Measurements from ENCODE around the gene NKTR. TPM values are rescaled to one million over a fixed set of nuclear protein-coding genes. Genes with fewer than 3 reads are reported as not detected.

NKTR gene
- total and polyA plus RNA-seq, 2 experiments from 2014 or later = 81.3 to 117 TPM

DNA sequence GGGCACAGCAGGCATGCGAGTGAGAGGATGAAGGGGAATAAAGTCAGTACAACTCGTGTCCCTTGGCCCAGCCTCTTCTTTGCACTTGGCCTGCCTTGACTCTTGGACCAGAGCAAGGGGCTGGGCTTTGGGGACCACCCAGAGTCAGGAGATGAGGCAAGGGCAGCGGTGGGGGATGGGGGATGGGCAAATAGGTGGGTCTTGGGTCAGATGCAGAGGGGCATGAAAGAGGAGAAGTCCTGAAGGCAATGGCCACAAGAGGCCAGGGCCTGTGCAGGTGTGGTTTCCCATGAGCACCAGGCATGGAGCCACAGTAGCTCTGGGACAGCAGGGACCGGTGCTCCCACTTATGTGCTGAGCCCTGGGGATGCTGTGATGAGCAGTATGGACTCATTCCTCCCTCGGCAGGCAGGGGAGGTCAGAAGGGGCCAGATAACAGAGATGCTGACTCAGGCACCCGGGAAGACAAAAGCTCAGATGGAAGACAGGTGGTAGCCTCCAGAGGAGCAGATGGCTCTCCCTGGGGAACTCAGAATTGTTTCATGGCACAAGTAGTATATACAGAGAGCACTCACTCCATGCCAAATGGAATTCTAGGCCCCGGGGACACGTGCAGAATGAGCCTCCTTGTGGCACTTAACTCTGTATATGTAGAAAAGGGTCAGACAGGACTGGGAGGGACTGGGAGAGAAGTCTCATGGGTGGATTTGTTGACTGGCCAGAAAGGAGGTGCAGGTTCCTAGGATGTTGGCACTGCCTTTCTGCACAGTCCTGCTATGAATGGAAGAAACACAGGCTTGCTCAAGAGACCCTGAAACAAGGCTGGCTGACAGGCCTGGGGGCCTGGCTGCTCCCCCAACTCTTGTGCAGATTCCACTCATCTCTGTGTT lies 67.3 kb downstream of the NKTR start:
- Mint-ChIP-seq H3K36me3 (ENCODE audit: low read depth) (no peaks in the 10 kb centered on the region), H3K27me3 (ENCODE audit: insufficient read depth, low read depth, poor library complexity) (no peaks in the 10 kb centered on the region), H3K9me3 (0 out of 3 replicates have a peak, but pooled peaks cover 6% of the 10 kb centered on the region), H3K27ac (peak overlapping the region; percentile 53; the same call in 1 of the 2 replicates), H3K4me1 (peaks cover 9% of the 10 kb centered on the region; the same call in 2 of the 3 replicates), H3K4me3 (no peak overlapping the region)
- H2AFZ ChIP-seq = no peak overlapping the region
- no peaks in the 10 kb centered on the region for H3F3A ChIP-seq (replicated peaks; ENCODE audit: low read depth)
- no peaks in the 10 kb centered on the region for H3K4me1 ChIP-seq (ENCODE audit: insufficient read depth)
- no peaks in the 10 kb centered on the region for H4K20me1 ChIP-seq (replicated peaks; ENCODE audit: insufficient read depth)
- no peaks in the 10 kb centered on the region for H3K79me2 ChIP-seq (replicated peaks; ENCODE audit: insufficient read depth)
- H3K9me2 ChIP-seq (ENCODE audit: insufficient read depth) = 0 out of 2 replicates have a peak, but pooled peaks cover 8% of the 10 kb centered on the region
- no peaks in the 10 kb centered on the region for H3K27me3 ChIP-seq (ENCODE audit: insufficient read depth)
- no peak overlapping the region for H3K4me3 ChIP-seq
- H3K36me3 ChIP-seq (ENCODE audit: insufficient read depth) = no peaks in the 10 kb centered on the region
- H3K27ac ChIP-seq (ENCODE audit: low read depth) = no peak overlapping the region
- no peak overlapping the region for H3K4me2 ChIP-seq
- TF ChIP-seq POLR2AphosphoS5 (IDR thresholded peaks at IDR 0.05; ENCODE audit: low read depth) = no peak
- TF ChIP-seq ZNF114 (CRISPR knock-in tag; IDR thresholded peaks at IDR 0.05) = no peak
- ATAC-seq = no peak
- no peak for DNase-seq (ENCODE audit: low spot score)

DNA sequence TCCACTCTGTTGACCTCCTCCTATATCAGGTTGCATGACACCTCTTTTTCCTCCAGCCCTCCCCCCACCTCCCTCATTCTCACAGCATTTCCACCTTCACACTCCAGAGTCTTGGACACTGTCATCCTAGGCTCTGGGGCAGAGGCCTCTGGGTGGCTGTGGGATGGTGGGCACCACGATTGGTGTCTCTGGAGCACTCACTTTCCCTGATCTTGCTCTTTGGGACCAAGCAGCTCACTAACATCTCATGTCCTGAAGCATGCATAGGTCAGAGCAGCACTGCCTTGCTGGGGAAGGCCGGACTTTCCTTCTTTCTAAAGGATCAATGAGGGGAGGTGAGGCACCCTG lies 67.9 kb downstream of the NKTR start:
- no peaks in the 10 kb centered on the region for H3K36me3 ChIP-seq (ENCODE audit: insufficient read depth)
- 0 out of 2 replicates have a peak, but pooled peaks cover 9% of the 10 kb centered on the region for H3K9me2 ChIP-seq (ENCODE audit: insufficient read depth)
- no peak overlapping the region for H3K27ac ChIP-seq (ENCODE audit: low read depth)
- H3K27me3 ChIP-seq (ENCODE audit: insufficient read depth) = no peaks in the 10 kb centered on the region
- ATAC-seq = no peak
- no peak overlapping the region for H3K4me3 ChIP-seq
- no peaks in the 10 kb centered on the region for H4K20me1 ChIP-seq (replicated peaks; ENCODE audit: insufficient read depth)
- Mint-ChIP-seq H3K4me1 (peaks cover 9% of the 10 kb centered on the region; the same call in 2 of the 3 replicates), H3K27ac (no peak overlapping the region), H3K9me3 (0 out of 3 replicates have a peak, but pooled peaks cover 6% of the 10 kb centered on the region), H3K4me3 (no peak overlapping the region), H3K27me3 (ENCODE audit: insufficient read depth, low read depth, poor library complexity) (no peaks in the 10 kb centered on the region), H3K36me3 (ENCODE audit: low read depth) (no peaks in the 10 kb centered on the region)
- no peak overlapping the region for H2AFZ ChIP-seq
- no peak overlapping the region for H3K4me2 ChIP-seq
- no peaks in the 10 kb centered on the region for H3K79me2 ChIP-seq (replicated peaks; ENCODE audit: insufficient read depth)
- H3F3A ChIP-seq (replicated peaks; ENCODE audit: low read depth) = no peaks in the 10 kb centered on the region
- DNase-seq (ENCODE audit: low spot score) = no peak
- no peaks in the 10 kb centered on the region for H3K4me1 ChIP-seq (ENCODE audit: insufficient read depth)
- TF ChIP-seq, protein P1, sequence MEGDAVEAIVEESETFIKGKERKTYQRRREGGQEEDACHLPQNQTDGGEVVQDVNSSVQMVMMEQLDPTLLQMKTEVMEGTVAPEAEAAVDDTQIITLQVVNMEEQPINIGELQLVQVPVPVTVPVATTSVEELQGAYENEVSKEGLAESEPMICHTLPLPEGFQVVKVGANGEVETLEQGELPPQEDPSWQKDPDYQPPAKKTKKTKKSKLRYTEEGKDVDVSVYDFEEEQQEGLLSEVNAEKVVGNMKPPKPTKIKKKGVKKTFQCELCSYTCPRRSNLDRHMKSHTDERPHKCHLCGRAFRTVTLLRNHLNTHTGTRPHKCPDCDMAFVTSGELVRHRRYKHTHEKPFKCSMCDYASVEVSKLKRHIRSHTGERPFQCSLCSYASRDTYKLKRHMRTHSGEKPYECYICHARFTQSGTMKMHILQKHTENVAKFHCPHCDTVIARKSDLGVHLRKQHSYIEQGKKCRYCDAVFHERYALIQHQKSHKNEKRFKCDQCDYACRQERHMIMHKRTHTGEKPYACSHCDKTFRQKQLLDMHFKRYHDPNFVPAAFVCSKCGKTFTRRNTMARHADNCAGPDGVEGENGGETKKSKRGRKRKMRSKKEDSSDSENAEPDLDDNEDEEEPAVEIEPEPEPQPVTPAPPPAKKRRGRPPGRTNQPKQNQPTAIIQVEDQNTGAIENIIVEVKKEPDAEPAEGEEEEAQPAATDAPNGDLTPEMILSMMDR (conservative IDR thresholded peaks at IDR 0.05; ENCODE audit: low read depth in 2 of 2) = no peak
- TF ChIP-seq, protein P2, sequence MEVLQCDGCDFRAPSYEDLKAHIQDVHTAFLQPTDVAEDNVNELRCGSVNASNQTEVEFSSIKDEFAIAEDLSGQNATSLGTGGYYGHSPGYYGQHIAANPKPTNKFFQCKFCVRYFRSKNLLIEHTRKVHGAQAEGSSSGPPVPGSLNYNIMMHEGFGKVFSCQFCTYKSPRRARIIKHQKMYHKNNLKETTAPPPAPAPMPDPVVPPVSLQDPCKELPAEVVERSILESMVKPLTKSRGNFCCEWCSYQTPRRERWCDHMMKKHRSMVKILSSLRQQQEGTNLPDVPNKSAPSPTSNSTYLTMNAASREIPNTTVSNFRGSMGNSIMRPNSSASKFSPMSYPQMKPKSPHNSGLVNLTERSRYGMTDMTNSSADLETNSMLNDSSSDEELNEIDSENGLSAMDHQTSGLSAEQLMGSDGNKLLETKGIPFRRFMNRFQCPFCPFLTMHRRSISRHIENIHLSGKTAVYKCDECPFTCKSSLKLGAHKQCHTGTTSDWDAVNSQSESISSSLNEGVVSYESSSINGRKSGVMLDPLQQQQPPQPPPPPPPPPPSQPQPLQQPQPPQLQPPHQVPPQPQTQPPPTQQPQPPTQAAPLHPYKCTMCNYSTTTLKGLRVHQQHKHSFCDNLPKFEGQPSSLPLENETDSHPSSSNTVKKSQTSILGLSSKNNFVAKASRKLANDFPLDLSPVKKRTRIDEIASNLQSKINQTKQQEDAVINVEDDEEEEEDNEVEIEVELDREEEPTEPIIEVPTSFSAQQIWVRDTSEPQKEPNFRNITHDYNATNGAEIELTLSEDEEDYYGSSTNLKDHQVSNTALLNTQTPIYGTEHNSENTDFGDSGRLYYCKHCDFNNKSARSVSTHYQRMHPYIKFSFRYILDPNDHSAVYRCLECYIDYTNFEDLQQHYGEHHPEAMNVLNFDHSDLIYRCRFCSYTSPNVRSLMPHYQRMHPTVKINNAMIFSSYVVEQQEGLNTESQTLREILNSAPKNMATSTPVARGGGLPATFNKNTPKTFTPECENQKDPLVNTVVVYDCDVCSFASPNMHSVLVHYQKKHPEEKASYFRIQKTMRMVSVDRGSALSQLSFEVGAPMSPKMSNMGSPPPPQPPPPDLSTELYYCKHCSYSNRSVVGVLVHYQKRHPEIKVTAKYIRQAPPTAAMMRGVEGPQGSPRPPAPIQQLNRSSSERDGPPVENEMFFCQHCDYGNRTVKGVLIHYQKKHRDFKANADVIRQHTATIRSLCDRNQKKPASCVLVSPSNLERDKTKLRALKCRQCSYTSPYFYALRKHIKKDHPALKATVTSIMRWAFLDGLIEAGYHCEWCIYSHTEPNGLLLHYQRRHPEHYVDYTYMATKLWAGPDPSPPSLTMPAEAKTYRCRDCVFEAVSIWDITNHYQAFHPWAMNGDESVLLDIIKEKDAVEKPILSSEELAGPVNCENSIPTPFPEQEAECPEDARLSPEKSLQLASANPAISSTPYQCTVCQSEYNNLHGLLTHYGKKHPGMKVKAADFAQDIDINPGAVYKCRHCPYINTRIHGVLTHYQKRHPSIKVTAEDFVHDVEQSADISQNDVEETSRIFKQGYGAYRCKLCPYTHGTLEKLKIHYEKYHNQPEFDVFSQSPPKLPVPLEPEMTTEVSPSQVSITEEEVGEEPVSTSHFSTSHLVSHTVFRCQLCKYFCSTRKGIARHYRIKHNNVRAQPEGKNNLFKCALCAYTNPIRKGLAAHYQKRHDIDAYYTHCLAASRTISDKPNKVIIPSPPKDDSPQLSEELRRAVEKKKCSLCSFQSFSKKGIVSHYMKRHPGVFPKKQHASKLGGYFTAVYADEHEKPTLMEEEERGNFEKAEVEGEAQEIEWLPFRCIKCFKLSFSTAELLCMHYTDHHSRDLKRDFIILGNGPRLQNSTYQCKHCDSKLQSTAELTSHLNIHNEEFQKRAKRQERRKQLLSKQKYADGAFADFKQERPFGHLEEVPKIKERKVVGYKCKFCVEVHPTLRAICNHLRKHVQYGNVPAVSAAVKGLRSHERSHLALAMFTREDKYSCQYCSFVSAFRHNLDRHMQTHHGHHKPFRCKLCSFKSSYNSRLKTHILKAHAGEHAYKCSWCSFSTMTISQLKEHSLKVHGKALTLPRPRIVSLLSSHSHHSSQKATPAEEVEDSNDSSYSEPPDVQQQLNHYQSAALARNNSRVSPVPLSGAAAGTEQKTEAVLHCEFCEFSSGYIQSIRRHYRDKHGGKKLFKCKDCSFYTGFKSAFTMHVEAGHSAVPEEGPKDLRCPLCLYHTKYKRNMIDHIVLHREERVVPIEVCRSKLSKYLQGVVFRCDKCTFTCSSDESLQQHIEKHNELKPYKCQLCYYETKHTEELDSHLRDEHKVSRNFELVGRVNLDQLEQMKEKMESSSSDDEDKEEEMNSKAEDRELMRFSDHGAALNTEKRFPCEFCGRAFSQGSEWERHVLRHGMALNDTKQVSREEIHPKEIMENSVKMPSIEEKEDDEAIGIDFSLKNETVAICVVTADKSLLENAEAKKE (CRISPR knock-in tag; IDR thresholded peaks at IDR 0.05) = no peak
- no peak for TF ChIP-seq ZNF331 (CRISPR knock-in tag; IDR thresholded peaks at IDR 0.05; ENCODE audit: low read depth)
- TF ChIP-seq, protein P3, sequence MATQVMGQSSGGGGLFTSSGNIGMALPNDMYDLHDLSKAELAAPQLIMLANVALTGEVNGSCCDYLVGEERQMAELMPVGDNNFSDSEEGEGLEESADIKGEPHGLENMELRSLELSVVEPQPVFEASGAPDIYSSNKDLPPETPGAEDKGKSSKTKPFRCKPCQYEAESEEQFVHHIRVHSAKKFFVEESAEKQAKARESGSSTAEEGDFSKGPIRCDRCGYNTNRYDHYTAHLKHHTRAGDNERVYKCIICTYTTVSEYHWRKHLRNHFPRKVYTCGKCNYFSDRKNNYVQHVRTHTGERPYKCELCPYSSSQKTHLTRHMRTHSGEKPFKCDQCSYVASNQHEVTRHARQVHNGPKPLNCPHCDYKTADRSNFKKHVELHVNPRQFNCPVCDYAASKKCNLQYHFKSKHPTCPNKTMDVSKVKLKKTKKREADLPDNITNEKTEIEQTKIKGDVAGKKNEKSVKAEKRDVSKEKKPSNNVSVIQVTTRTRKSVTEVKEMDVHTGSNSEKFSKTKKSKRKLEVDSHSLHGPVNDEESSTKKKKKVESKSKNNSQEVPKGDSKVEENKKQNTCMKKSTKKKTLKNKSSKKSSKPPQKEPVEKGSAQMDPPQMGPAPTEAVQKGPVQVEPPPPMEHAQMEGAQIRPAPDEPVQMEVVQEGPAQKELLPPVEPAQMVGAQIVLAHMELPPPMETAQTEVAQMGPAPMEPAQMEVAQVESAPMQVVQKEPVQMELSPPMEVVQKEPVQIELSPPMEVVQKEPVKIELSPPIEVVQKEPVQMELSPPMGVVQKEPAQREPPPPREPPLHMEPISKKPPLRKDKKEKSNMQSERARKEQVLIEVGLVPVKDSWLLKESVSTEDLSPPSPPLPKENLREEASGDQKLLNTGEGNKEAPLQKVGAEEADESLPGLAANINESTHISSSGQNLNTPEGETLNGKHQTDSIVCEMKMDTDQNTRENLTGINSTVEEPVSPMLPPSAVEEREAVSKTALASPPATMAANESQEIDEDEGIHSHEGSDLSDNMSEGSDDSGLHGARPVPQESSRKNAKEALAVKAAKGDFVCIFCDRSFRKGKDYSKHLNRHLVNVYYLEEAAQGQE (IDR thresholded peaks at IDR 0.05; ENCODE audit: unreplicated experiment) = no peak
- no peak for TF ChIP-seq NANOG (IDR thresholded peaks at IDR 0.05; ENCODE audit: borderline replicate concordance)
- no peak for TF ChIP-seq STAT1 (IDR thresholded peaks at IDR 0.05; ENCODE audit: unreplicated experiment)
- no peak for TF ChIP-seq POLR2AphosphoS5 (IDR thresholded peaks at IDR 0.05; ENCODE audit: low read depth)
- TF ChIP-seq JUNB (IDR thresholded peaks at IDR 0.05; ENCODE audit: unreplicated experiment) = no peak
- TF ChIP-seq ZNF114 (CRISPR knock-in tag; IDR thresholded peaks at IDR 0.05) = no peak

Data from GM23338 (cell line).